Measurements from ENCODE around the gene AXIN2. TPM values are rescaled to one million over a fixed set of nuclear protein-coding genes. Genes with fewer than 3 reads are reported as not detected.
A peak's percentile ranks its signal among the peaks of the same experiment; 100 is the strongest.

AXIN2 gene
- total RNA-seq, 4 donors from 2014 or later: 9.8 to 36.9 (median 19.8) TPM

DNA sequence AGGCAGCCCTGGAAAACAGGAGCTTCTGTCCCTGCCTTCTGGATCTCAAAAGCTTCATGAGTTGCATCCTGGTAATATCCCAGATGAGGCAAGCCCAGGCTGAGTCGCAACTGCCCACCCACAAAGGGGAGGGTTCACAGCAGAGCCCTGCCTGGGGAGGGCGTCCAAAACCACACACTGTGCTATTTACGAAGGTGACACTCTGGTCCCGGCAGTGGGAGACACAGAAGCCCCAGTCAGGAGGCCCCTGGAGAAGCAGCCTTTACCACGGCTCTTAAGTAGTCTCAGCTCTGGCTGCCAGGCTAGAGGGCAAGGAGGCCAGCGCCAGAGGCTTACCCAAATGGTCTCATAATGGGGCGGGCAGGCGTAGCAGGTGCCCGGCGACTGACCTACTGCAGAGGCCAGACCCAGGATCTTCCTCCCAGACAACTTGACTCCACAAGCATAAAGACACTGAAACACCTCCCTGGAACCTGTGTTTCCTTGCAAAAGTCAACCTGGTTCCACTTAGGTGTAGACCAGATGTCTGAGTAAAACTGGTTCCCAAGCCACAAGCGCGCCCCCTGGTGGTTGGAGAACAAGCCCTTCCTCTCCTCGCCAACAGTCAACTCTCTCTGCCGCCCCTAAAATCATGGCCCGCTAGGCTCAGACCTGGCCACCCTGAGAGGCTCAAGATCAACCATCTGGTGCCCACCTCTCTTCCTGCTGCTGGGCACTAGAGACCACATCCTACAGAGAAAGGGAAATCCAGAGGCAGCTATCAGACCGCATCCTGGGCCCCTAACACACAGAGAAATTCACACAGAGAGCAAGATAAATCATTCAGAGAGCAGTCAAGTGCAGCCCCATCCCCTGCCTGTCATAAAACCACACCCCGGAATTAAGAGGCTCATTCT lies 5.2 kb downstream of the AXIN2 start:
- H3K27me3 ChIP-seq: no peaks in the 10 kb centered on the region
- no peaks in the 10 kb centered on the region for H3K36me3 ChIP-seq
- DNase-seq (ENCODE audit: low spot score in 2 of 2): peak; percentile 93
- TF ChIP-seq POLR2A (IDR thresholded peaks at IDR 0.05) (no peak), POLR2AphosphoS5 (IDR thresholded peaks at IDR 0.05) (peak in 1 of 3 donors; percentile 13)
- TF ChIP-seq, protein P1, sequence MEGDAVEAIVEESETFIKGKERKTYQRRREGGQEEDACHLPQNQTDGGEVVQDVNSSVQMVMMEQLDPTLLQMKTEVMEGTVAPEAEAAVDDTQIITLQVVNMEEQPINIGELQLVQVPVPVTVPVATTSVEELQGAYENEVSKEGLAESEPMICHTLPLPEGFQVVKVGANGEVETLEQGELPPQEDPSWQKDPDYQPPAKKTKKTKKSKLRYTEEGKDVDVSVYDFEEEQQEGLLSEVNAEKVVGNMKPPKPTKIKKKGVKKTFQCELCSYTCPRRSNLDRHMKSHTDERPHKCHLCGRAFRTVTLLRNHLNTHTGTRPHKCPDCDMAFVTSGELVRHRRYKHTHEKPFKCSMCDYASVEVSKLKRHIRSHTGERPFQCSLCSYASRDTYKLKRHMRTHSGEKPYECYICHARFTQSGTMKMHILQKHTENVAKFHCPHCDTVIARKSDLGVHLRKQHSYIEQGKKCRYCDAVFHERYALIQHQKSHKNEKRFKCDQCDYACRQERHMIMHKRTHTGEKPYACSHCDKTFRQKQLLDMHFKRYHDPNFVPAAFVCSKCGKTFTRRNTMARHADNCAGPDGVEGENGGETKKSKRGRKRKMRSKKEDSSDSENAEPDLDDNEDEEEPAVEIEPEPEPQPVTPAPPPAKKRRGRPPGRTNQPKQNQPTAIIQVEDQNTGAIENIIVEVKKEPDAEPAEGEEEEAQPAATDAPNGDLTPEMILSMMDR (IDR thresholded peaks at IDR 0.05): peak; percentile 60 to 78
- H3K4me3 ChIP-seq: no peak overlapping the region
- no peaks in the 10 kb centered on the region for H3K9me3 ChIP-seq
- H3K27ac ChIP-seq: peak overlapping the region; percentile 25
- H3K4me1 ChIP-seq: peaks cover 42% of the 10 kb centered on the region
- WGBS: 28% methylated on average over 9 of the region's 17 CpGs

GRCh38 chr17:65554553-65555223 lies 6.8 kb downstream of the AXIN2 start:
- DNase-seq (ENCODE audit: low spot score in 2 of 2): no peak
- no peak for TF ChIP-seq POLR2AphosphoS5 (IDR thresholded peaks at IDR 0.05)
- no peak for TF ChIP-seq POLR2A (IDR thresholded peaks at IDR 0.05)
- TF ChIP-seq, protein P1 (IDR thresholded peaks at IDR 0.05): no peak
- no peak for TF ChIP-seq EP300 (IDR thresholded peaks at IDR 0.05)
- Histone ChIP-seq H3K4me3 (peak overlapping the region; percentile 15), H3K27me3 (no peaks in the 10 kb centered on the region), H3K4me1 (peaks cover 49% of the 10 kb centered on the region), H3K36me3 (no peaks in the 10 kb centered on the region), H3K9me3 (no peaks in the 10 kb centered on the region), H3K27ac (no peak overlapping the region)
- WGBS: 57% methylated on average over 16 of the region's 18 CpGs

- no peak for DNase-seq (ENCODE audit: low spot score in 2 of 2)
- Histone ChIP-seq H3K9me3 (no peaks in the 10 kb centered on the region), H3K27ac (no peak overlapping the region), H3K36me3 (peaks cover 2% of the 10 kb centered on the region), H3K27me3 (no peaks in the 10 kb centered on the region), H3K4me3 (peak overlapping the region; percentile 15), H3K4me1 (peaks cover 44% of the 10 kb centered on the region)
- 40% methylated on average over 10 of the region's 10 CpGs for WGBS
- TF ChIP-seq POLR2A (IDR thresholded peaks at IDR 0.05): no peak
- TF ChIP-seq POLR2AphosphoS5 (IDR thresholded peaks at IDR 0.05): no peak
- TF ChIP-seq, protein P1 (IDR thresholded peaks at IDR 0.05): no peak
- no peak for TF ChIP-seq EP300 (IDR thresholded peaks at IDR 0.05)
Observed at GRCh38 chr17:65553646-65554552, 7.5 kb downstream of the AXIN2 start.

GRCh38 chr17:65553009-65553645 lies 8.3 kb downstream of the AXIN2 start:
- TF ChIP-seq, protein P1 (IDR thresholded peaks at IDR 0.05): no peak
- no peak for TF ChIP-seq POLR2A (IDR thresholded peaks at IDR 0.05)
- TF ChIP-seq POLR2AphosphoS5 (IDR thresholded peaks at IDR 0.05): no peak
- TF ChIP-seq EP300 (IDR thresholded peaks at IDR 0.05): no peak
- H3K9me3 ChIP-seq: no peaks in the 10 kb centered on the region
- no peaks in the 10 kb centered on the region for H3K27me3 ChIP-seq
- 65% methylated on average over 6 of the region's 6 CpGs for WGBS
- peaks cover 8% of the 10 kb centered on the region for H3K36me3 ChIP-seq
- no peak overlapping the region for H3K4me3 ChIP-seq
- peak overlapping the region; percentile 40 for H3K27ac ChIP-seq
- peaks cover 37% of the 10 kb centered on the region for H3K4me1 ChIP-seq
- no peak for DNase-seq (ENCODE audit: low spot score in 2 of 2)
